Hematopoietic multipotent progenitor cell treated with erythropoietin and hydrocortisone succinate and interleukin-3 and kit ligand, for 4 days (in vitro differentiated cells): ENCODE measurements around the gene HDGFL2.

ENCODE experiments used
- DNase-seq: peaks from one replicate; pipeline ENCODE4 v3.0.0-alpha.2; 2015

Gene HDGFL2

GRCh38 chr19:4471403-4472173 is 509 bp upstream of the HDGFL2 start:
- peak; percentile 100 for DNase-seq

- no peak for DNase-seq
These were observed 1.1 kb downstream of the HDGFL2 start for GRCh38 chr19:4473011-4473762.

- DNase-seq, result no peak
These were observed 1.8 kb downstream of the HDGFL2 start for GRCh38 chr19:4473763-4474513.

DNA sequence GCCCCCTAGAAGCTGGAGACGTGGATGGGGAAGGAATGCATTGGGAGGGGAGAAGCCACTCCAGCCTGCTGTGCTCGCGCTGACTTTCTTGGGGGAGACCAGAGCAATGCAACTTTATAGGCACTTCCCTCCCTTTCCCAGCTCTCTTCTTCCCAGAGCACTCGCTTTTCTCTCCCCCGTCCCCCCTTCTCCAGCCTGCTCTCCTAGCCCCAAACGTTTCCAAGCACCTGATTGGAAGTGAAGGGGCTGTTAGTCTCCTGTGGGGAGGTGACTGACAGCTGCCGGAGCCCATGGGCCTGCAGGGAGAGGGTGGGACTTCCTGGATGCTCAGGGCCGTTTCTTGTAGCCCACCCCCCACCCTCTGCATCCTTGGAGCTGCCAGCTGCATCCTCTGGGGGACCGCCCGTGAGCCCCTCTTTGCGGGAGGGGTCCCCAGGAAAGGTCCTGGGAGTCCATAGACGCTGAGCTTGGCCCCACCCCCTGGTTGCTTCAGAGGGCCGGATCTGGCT is 2.5 kb downstream of the HDGFL2 start:
- peak; percentile 79 for DNase-seq

GRCh38 chr19:4477034-4477801 is 5.1 kb downstream of the HDGFL2 start:
- no peak for DNase-seq

DNA sequence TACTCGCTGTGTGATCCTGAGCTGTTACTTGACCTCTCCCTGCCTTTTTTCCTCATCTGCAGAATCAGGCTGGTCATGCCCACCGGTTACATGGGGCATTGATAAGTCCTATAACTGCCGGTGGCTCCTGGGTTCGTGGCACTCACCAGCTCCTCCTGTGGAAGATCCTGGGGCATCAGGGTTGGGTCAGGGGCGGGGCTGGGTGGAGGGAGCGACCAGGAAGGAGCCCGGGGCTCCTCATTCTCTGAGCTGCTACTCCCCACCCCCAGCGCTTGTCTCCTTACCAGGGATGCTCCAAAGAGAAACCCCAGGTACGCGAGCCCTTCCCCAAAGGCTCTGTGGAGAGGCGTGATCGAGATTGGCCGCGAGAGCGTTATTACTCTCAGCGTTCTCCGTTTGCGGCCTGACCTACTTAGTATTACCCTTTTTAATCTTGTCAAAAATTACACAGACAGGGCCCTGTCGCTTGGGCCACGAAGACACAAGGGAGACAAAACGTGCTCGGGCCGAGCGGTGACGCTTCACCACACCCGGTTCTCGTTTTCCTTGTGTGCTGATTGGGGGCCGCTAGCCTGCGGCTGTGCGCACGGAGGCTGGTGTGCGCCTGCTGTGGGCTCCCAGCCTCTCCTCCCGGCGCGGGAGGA is 10.7 kb downstream of the HDGFL2 start:
- DNase-seq, result no peak

DNA sequence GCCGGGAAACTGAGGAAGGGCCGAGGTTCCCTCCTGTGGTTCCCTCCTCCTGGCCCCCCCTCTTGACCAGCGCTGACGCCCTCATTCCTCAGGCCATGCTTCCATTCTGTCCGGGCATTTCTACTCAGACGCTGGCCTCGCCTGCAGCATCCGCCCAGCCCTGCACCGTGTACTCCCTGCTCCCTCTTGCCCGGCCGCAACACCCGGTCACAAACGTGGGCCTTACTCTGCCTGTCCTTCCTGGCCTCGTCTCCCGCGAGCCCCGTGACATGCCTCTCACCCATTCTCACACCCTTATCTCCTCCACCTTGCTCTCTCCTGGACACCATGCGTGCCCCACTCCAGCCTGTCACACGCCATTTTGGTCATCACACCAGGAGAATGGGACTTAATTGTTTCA is 11.3 kb downstream of the HDGFL2 start:
- DNase-seq, result no peak

DNA sequence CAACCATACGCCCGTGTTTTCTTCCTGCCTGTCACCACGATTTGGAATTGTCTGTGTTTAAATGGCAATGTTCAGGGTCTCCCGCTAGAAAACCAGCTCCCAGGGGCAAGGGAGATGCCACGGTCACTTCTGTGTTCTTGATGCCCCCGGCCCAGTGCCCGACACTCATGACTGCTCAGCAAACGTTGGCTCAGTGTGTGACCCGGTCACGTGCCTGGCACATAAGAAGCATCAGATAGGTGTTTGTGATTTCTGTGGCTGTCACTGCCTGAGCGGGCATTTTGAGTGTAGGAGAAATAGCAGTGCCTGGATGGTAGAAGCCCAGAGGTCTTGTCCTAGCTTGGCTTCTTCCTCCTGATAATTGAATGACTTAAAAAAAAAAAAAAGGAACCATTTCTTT is 15.5 kb downstream of the HDGFL2 start:
- no peak for DNase-seq

DNA sequence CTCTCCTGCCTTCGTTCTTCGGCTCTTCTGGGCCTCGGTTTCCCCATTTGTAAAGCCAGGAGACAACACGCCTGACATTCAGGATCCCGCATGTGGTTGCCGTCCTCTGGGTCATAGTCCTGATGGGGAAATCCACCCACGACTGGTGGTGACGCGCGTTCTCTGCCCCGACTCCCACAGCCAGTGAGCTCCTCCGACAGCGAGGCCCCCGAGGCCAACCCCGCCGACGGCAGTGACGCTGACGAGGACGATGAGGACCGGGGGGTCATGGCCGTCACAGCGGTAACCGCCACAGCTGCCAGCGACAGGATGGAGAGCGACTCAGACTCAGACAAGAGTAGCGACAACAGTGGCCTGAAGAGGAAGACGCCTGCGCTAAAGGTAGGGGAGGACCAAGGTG is 16.4 kb downstream of the HDGFL2 start:
- DNase-seq, result no peak

DNA sequence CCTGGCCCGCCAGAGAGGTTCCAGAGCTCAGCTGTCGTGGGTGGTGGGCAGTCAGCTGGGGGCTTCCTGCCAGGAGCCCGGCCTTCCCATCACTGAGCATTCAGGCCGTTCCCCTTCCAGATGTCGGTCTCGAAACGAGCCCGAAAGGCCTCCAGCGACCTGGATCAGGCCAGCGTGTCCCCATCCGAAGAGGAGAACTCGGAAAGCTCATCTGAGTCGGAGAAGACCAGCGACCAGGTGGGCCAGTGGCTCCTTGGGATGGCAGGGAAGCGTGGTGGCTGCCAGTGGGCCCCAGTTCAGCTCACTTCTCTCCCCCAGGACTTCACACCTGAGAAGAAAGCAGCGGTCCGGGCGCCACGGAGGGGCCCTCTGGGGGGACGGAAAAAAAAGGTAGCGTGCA is 19.3 kb downstream of the HDGFL2 start:
- DNase-seq, result no peak

- DNase-seq, result no peak
These were observed 20.4 kb downstream of the HDGFL2 start for GRCh38 chr19:4492337-4493103.

DNA sequence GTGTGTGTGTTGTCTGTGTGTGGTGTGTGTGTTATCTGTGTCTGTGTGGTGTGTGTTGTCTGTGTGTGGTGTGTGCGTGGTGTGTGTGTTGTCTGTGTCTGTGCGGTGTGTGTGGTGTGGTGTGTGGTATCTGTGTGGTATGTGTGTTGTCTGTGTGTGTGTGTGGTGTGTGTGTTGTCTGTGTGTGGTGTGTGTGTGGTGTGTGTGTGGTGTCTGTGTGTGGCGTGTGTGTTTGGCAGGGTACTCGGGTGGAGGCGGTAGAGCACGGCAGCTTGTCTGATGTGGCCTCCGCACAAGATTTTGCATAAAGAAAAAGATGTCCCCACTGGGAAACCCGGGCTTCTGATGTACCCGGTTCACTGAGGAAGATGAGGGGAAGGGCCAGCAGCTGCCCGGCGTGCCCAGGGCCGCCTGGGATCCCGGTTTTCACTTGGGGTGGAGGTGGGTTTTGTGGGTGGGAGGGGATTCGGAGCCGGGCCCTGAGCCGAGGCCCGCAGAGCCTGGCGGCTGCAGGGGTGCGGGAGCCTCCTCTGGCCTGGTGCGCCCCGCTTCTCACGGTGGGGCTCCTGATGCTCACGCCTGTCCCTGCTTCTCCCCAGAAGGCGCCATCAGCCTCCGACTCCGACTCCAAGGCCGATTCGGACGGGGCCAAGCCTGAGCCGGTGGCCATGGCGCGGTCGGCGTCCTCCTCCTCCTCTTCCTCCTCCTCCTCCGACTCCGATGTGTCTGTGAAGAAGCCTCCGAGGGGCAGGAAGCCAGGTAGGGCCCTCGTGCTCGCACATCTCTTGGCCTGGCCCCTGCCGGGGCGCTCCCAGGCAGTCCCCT is 21.2 kb downstream of the HDGFL2 start:
- DNase-seq, result no peak

GRCh38 chr19:4493929-4494690 is 22.0 kb downstream of the HDGFL2 start:
- no peak for DNase-seq

- no peak for DNase-seq
These were observed 22.6 kb downstream of the HDGFL2 start for GRCh38 chr19:4494691-4495064.

DNA sequence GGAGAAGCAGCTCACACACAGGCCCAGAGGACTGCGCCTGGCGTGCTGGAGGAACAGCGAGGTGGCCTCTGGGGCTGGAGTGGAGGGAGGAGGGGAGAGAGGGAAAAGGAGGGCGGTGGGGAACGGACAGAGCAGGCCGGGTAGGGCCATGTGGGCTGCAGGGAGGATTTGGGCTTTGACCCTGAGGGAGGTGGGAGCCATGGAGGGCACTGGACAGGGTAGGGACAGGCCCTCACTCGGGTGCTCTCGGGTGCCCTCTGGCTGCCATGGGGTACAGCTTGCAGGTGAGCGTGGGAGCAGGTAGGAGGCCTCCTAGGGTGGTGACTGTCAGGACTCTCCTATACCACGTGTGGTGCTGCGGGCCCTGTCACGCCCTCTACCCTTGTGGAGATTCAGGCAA is 23.4 kb downstream of the HDGFL2 start:
- no peak for DNase-seq

DNA sequence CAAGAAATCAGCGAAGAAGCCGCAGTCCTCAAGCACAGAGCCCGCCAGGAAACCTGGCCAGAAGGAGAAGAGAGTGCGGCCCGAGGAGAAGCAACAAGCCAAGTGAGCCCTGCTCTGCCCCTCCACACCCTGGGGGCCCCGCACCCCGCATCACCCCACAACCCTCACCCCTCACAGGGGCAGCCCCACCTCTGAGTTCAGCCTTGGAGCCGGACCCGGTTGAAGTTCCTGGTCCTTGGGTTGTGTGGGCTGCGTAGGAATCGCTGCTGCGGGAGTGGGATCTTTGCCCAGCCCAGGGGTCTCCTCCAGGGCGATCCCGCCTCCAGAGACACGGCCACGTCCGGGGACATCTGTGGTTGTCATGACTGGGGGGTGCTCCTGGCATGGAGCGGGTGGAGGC is 24.2 kb downstream of the HDGFL2 start:
- DNase-seq, result no peak

- DNase-seq, result no peak
These were observed 25.8 kb downstream of the HDGFL2 start for GRCh38 chr19:4497770-4498389.

- DNase-seq, result no peak
These were observed 26.6 kb downstream of the HDGFL2 start for GRCh38 chr19:4498694-4499093.

DNA sequence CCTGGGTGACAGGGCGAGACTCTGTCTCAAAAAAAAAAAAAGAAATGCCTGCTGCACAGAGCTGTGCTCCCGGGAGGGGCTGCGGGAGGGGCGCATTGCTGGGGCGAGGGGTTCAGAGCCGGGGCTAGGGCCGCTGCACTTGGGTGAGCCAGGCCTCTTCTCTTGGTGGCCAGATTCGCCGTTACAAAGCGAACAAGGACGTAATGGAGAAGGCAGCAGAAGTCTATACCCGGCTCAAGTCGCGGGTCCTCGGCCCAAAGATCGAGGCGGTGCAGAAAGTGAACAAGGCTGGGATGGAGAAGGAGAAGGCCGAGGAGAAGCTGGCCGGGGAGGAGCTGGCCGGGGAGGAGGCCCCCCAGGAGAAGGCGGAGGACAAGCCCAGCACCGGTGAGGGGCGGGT is 27.2 kb downstream of the HDGFL2 start:
- DNase-seq, result no peak
